Measurements from ENCODE around the gene COL4A6. TPM values are rescaled to one million over a fixed set of nuclear protein-coding genes. Genes with fewer than 3 reads are reported as not detected.

Gene COL4A6
- total and polyA plus RNA-seq, 2 experiments from 2014 or later, result 0.11 TPM; not detected in 1

DNA sequence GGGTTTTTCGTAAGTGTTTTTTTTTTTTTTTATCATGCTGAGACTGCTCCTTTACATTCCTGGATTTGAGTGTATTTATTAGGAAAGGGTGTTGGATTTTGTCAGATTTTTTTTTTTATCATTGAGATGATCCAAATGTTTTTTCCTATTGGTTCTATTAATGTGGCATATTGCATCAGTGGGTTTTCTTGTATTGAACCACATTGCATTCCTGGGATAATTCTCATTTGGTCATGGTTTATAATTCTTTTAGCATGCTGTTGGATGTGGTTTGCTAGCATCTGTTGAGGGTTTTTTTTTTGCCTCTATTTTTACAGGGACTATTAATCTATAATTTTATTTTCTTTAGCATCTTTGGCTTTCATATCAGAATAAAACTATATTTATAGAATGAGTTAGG lies 30.3 kb upstream of the COL4A6 start:
- WGBS, 2 experiments (ENCODE audit: low coverage in 1 of 2, low lambda C conversion rate in 2 of 2, missing lambda C conversion rate in 2 of 2), result 58 to 92% methylated on average over 1 of the region's 1 CpG

GRCh38 chrX:108464604-108465003 lies 26.4 kb upstream of the COL4A6 start:
- in situ Hi-C loops (cut with MboI), result no loop called here
- no peak for DNase-seq
- Histone ChIP-seq H2AFZ (no peak overlapping the region), H3K27me3 (replicated peaks; ENCODE audit: insufficient read depth) (no peaks in the 10 kb centered on the region), H3K36me3 (ENCODE audit: low read depth) (no peaks in the 10 kb centered on the region), H3K9me2 (ENCODE audit: insufficient read depth) (no peaks in the 10 kb centered on the region), H3K4me1 (ENCODE audit: insufficient read depth) (peaks cover 10% of the 10 kb centered on the region), H3F3A (ENCODE audit: insufficient read depth) (no peaks in the 10 kb centered on the region), H3K4me3 (no peak overlapping the region), H4K20me1 (ENCODE audit: insufficient read depth) (no peaks in the 10 kb centered on the region), H3K79me2 (ENCODE audit: insufficient read depth) (no peaks in the 10 kb centered on the region), H3K9ac (no peak overlapping the region), H3K27ac (no peak overlapping the region), H3K9me3 (ENCODE audit: low read depth) (no peaks in the 10 kb centered on the region), H3K4me2 (ENCODE audit: unreplicated experiment) (no peak overlapping the region)
- 77 to 95% methylated on average over 3 of the region's 3 CpGs for WGBS, 2 experiments (ENCODE audit: low coverage in 1 of 2, low lambda C conversion rate in 2 of 2, missing lambda C conversion rate in 2 of 2)
- TF ChIP-seq EZH2 (IDR thresholded peaks at IDR 0.05; ENCODE audit: insufficient read depth, poor library complexity, severe bottlenecking) (no peak), EZH2phosphoT487 (IDR thresholded peaks at IDR 0.05; ENCODE audit: insufficient read depth, low read depth) (no peak)

More for the DNA sequence above, 30.3 kb upstream of the COL4A6 start:
- peak; percentile 51 for DNase-seq
- Histone ChIP-seq H2AFZ (no peak overlapping the region), H3K9me3 (ENCODE audit: low read depth) (no peaks in the 10 kb centered on the region), H3F3A (ENCODE audit: insufficient read depth) (no peaks in the 10 kb centered on the region), H3K27ac (no peak overlapping the region), H3K36me3 (ENCODE audit: low read depth) (no peaks in the 10 kb centered on the region), H3K9ac (no peak overlapping the region), H3K4me1 (ENCODE audit: insufficient read depth) (peaks cover 10% of the 10 kb centered on the region), H3K27me3 (replicated peaks; ENCODE audit: insufficient read depth) (no peaks in the 10 kb centered on the region), H3K79me2 (ENCODE audit: insufficient read depth) (no peaks in the 10 kb centered on the region), H4K20me1 (ENCODE audit: insufficient read depth) (no peaks in the 10 kb centered on the region), H3K9me2 (ENCODE audit: insufficient read depth) (no peaks in the 10 kb centered on the region), H3K4me2 (ENCODE audit: unreplicated experiment) (peak overlapping the region; percentile 71), H3K4me3 (no peak overlapping the region)
- TF ChIP-seq EZH2phosphoT487 (IDR thresholded peaks at IDR 0.05; ENCODE audit: insufficient read depth, low read depth) (no peak), EZH2 (IDR thresholded peaks at IDR 0.05; ENCODE audit: insufficient read depth, poor library complexity, severe bottlenecking) (no peak)
- in situ Hi-C loops (cut with MboI), result no loop called here

GRCh38 chrX:108456971-108457477 lies 18.8 kb upstream of the COL4A6 start:
- H3K27ac ChIP-seq, result no peak overlapping the region
- H3K9ac ChIP-seq, result no peak overlapping the region
- DNase-seq, result no peak

DNA sequence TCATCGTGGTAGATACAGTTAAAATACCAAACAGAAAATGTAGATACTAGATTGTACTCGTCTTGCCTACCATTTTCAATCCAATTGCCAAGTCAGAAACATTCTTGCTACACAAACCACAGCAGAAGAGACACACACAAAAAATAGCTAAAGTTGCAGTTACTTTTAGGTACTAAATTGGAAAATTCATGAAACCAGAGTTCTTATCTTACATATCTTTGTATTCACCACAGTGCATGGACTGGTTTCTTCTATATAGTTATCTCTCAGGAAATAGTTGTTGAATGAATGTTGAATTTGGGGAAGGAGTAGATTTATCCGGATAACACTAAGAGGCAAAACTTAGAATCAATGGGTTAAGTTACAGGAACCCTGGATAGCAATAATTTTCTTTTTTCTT lies 15.6 kb upstream of the COL4A6 start:
- Histone ChIP-seq H3K9me2 (ENCODE audit: insufficient read depth) (no peaks in the 10 kb centered on the region), H3K36me3 (ENCODE audit: low read depth) (no peaks in the 10 kb centered on the region), H3K4me1 (ENCODE audit: insufficient read depth) (no peaks in the 10 kb centered on the region), H4K20me1 (ENCODE audit: insufficient read depth) (no peaks in the 10 kb centered on the region), H3K9me3 (ENCODE audit: low read depth) (no peaks in the 10 kb centered on the region), H3K4me2 (ENCODE audit: unreplicated experiment) (no peak overlapping the region), H2AFZ (no peak overlapping the region), H3K4me3 (no peak overlapping the region), H3K27me3 (replicated peaks; ENCODE audit: insufficient read depth) (no peaks in the 10 kb centered on the region), H3K9ac (no peak overlapping the region), H3K79me2 (ENCODE audit: insufficient read depth) (no peaks in the 10 kb centered on the region), H3K27ac (no peak overlapping the region), H3F3A (ENCODE audit: insufficient read depth) (no peaks in the 10 kb centered on the region)
- WGBS, 2 experiments (ENCODE audit: low coverage in 1 of 2, low lambda C conversion rate in 2 of 2, missing lambda C conversion rate in 2 of 2), result 58 to 60% methylated on average over 3 of the region's 3 CpGs
- TF ChIP-seq EZH2phosphoT487 (IDR thresholded peaks at IDR 0.05; ENCODE audit: insufficient read depth, low read depth) (no peak), EZH2 (IDR thresholded peaks at IDR 0.05; ENCODE audit: insufficient read depth, poor library complexity, severe bottlenecking) (no peak)
- in situ Hi-C loops (cut with MboI), result no loop called here
- DNase-seq, result no peak

More at GRCh38 chrX:108456971-108457477, 18.8 kb upstream of the COL4A6 start:
- WGBS, 2 experiments (ENCODE audit: low coverage in 1 of 2, low lambda C conversion rate in 2 of 2, missing lambda C conversion rate in 2 of 2), result 54 to 56% methylated on average over 4 of the region's 4 CpGs
- no peak overlapping the region for H3K4me3 ChIP-seq
- H3K9me3 ChIP-seq (ENCODE audit: low read depth), result no peaks in the 10 kb centered on the region
- no peaks in the 10 kb centered on the region for H4K20me1 ChIP-seq (ENCODE audit: insufficient read depth)
- H2AFZ ChIP-seq, result no peak overlapping the region
- no peaks in the 10 kb centered on the region for H3K4me1 ChIP-seq (ENCODE audit: insufficient read depth)
- H3K4me2 ChIP-seq (ENCODE audit: unreplicated experiment), result no peak overlapping the region
- no peaks in the 10 kb centered on the region for H3K27me3 ChIP-seq (replicated peaks; ENCODE audit: insufficient read depth)
- no peaks in the 10 kb centered on the region for H3K36me3 ChIP-seq (ENCODE audit: low read depth)
- no peaks in the 10 kb centered on the region for H3K79me2 ChIP-seq (ENCODE audit: insufficient read depth)
- no peaks in the 10 kb centered on the region for H3F3A ChIP-seq (ENCODE audit: insufficient read depth)
- TF ChIP-seq EZH2 (IDR thresholded peaks at IDR 0.05; ENCODE audit: insufficient read depth, poor library complexity, severe bottlenecking) (no peak), EZH2phosphoT487 (IDR thresholded peaks at IDR 0.05; ENCODE audit: insufficient read depth, low read depth) (no peak)
- H3K9me2 ChIP-seq (ENCODE audit: insufficient read depth), result no peaks in the 10 kb centered on the region
- in situ Hi-C loops (cut with MboI), result no loop called here

- TF ChIP-seq EZH2 (IDR thresholded peaks at IDR 0.05; ENCODE audit: insufficient read depth, poor library complexity, severe bottlenecking) (no peak), EZH2phosphoT487 (IDR thresholded peaks at IDR 0.05; ENCODE audit: insufficient read depth, low read depth) (no peak)
- peak; percentile 38 for DNase-seq
- Histone ChIP-seq H3K4me2 (ENCODE audit: unreplicated experiment) (no peak overlapping the region), H3K9ac (no peak overlapping the region), H3K79me2 (ENCODE audit: insufficient read depth) (no peaks in the 10 kb centered on the region), H3K27me3 (replicated peaks; ENCODE audit: insufficient read depth) (no peaks in the 10 kb centered on the region), H2AFZ (no peak overlapping the region), H3F3A (ENCODE audit: insufficient read depth) (no peaks in the 10 kb centered on the region), H3K9me3 (ENCODE audit: low read depth) (no peaks in the 10 kb centered on the region), H3K27ac (no peak overlapping the region), H3K4me1 (ENCODE audit: insufficient read depth) (0 out of 2 replicates have a peak, but pooled peaks cover 6% of the 10 kb centered on the region), H3K9me2 (ENCODE audit: insufficient read depth) (no peaks in the 10 kb centered on the region), H3K36me3 (ENCODE audit: low read depth) (no peaks in the 10 kb centered on the region), H4K20me1 (ENCODE audit: insufficient read depth) (no peaks in the 10 kb centered on the region), H3K4me3 (no peak overlapping the region)
- WGBS, 2 experiments (ENCODE audit: low coverage in 1 of 2, low lambda C conversion rate in 2 of 2, missing lambda C conversion rate in 2 of 2), result 89 to 92% methylated on average over 2 of the region's 2 CpGs
- in situ Hi-C loops (cut with MboI), result no loop called here
These were observed 9.1 kb upstream of the COL4A6 start for GRCh38 chrX:108447303-108447702.
